GM19467 (cell line): ENCODE results near the gene LSP1.

ENCODE experiments used
- ATAC-seq: cut with Tn5 transposase; IDR thresholded peaks from one replicate; pipeline ENCODE4 v1.9.1; 2021; ENCODE audit warnings: mild to moderate bottlenecking, moderate library complexity; ENCODE audit not compliant: unreplicated experiment

LSP1 gene

GRCh38 chr11:1888347-1888753, 35.5 kb downstream of the LSP1 start:
- ATAC-seq, result no peak

DNA sequence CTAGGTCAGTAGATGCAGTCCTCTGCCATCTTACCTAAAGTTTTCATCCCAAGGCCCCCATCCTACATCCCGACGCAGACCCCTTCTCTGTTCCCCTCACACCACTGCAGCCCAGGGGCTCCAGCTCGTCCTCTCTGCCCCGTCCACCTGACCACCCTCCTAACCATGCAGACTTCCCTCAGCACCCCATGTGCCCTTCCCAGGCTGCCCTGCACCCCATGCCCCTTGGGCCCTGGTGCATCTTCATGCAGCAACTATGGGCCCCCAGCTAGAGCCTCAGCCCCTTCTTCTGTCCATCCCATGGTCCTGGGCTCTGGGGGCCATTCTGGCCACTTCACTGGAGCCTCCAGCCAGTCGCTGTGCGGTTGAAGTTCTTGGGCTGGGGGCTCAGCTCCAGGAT, 35.9 kb downstream of the LSP1 start:
- ATAC-seq, result no peak

DNA sequence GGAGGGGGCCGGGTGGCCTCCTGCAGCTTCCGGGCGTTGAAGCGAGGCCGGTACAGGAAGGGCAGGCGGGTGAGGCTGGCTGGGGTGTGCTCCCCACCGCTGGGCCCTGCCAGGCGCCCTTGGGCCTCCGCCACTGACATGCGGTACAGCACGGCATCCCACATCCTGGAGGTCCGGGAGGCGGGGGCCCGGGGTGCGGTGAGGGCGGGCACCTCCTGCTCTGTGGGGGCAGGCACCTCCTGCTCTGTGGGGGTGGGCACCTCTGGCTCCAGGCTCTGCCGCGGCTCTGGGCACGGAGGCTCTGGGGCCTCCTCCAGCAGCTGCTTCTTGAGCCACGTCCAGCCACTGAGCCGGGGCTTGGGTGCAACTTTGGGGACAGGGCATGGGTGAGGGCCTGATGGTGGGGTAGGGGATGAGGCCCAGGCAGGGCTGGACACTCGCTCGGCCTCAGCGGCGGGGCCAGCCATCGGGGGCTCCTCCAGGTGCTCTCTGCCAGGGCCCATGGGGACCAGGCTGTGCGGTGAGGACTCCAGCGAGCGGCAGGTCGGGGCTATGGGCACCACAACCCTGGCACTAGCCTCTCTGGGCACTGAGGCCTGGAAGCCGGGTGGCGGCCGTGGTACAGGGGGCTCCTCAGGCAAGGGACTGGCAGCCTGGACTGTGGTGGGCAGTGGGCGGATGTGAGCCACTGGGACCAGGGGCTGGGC, 36.5 kb downstream of the LSP1 start:
- ATAC-seq, result no peak

DNA sequence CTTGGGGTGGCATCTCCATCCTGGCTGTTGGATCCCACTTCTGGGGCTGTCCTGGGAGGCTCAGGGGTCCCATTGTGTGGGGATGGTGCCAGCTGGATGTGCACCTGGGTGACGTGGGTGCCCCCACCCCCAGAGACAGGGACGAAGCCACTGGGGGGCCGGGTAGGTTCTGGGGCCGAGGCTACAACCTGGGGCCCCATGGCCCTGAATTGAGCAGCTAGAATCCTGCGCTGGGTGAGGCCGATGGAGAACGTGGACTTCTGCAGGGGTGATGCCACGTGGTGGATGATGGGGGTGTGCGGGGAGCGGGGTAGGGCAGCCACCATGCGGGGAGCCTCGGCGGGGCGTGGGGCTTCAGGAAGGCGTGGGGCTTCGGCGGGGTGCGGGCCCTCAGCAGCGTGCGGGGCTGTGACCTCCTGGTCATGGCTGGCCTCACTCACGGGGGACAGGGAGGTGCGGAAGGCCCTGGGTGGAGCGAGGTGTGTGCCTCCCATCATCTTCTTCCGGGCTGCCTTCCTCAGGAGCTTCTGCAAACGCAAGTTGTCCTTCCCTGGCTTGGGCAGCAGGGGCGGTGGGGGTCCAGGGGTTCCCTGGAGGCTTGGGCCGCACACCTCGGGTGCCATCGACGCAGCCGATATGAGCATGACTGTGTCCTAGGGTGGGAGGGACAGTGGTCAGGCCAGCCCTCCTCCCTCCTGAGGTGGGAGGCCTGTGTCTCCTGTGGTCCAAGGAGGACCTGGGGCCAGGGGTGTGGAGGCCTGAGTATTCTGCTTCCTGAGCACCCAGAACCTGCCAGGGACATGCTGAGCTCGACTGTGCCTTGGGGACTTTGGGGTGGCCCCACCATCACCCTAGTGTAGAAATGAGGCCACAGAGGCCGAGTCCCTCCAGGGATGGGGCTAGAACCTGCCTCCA, 37.3 kb downstream of the LSP1 start:
- ATAC-seq, result no peak

- ATAC-seq, result no peak
Measured at GRCh38 chr11:1890856-1891830, 38.3 kb downstream of the LSP1 start.

DNA sequence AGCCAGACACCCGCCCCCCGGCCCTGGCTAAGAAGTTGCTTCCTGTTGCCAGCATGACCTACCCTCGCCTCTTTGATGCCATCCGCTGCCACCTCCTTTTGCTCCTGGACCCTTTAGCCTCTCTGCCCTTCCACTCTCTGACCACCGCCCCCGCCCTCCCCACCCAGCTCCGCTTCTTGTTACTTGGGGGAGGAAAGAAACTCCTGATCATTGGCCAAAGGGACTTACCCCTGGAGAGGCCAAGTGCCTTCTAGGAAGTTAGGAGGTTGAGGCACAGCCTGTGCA, 38.9 kb downstream of the LSP1 start, which contains the start of gene PRR33:
PRR33 (minus strand) TSS at position 65 of the 285 bp plus-strand sequence. CDS start 1,311 bp downstream, outside the sequence.
- ATAC-seq, result no peak

GRCh38 chr11:1892116-1892515, 39.2 kb downstream of the LSP1 start:
- ATAC-seq, result no peak

DNA sequence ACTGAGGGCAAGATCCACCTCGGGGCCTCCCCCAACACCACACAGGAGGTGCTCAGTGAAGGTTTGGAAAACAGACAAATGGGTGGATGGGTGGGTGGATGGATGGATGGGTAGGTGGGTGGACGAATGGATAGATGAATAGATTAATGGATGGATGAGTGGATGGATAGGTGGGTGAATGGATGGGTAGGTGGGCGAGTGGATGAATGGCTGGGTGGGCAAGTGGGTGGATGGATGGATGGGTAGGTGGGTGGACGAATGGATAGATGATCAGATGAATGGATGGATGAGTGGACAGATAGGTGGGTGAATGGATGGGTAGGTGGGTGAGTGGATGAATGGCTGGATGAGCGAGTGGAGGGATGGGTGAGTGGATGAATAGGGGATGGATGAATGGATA, 39.7 kb downstream of the LSP1 start:
- ATAC-seq, result no peak

DNA sequence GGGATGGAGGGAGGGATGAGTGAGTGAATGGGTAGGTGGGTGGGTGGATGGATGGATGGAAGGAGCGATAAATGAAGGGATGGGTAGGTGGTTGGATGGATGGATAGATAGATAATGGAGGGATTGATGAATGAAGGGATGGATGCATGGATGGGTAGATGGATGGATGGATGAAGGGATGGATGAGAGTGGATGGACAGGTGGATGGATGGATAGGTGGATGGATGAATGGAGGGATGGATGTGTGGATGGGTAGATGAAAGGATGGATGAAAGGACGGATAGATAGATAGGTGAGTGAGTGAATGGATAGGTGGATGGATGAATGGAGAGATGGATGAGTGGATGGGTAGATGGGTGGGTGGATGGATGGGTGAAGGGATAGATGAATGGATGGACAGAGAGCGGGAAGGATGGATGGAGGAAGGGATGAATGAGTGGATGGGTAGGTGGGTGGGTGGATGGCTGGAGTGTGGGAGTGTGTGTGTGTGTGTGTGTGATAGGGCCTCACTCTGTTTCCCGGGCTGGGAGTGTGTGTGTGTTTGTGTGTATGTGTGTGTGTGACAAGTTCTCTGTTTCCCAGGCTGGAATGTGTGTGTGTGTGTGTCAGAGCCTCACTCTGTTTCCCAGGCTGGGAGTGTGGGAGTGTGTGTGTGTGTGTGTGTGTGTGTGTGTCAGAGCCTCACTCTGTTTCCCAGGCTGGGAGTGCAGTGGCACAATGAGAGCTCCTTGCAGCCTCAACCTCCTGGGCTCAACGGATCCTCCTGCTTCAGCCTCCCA, 40.9 kb downstream of the LSP1 start:
- no peak for ATAC-seq

GRCh38 chr11:1894759-1895158, 41.9 kb downstream of the LSP1 start:
- ATAC-seq, result no peak

DNA sequence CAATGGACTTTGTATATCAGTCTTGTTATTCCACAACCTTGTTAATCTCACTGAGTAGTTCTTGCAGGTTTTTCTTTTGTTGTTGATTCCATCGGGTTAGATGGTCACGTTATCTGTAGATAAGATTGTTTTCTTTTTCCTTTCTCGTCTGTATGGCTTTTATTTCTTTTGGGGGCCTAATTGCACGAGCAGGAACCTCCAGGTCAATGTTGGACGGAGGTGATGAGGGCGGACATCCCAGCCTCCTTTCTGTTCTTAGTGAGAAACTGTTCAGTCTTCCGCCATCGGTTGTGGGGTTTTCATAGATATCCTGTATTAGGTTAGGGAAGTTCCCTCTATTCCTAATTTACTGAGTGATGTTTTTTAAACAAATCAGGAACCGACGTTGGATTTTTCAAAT, 43.6 kb downstream of the LSP1 start:
- ATAC-seq, result no peak

- ATAC-seq, result no peak
Measured at GRCh38 chr11:1896923-1897322, 44.0 kb downstream of the LSP1 start.

- no peak for ATAC-seq
Measured at GRCh38 chr11:1899090-1899489, 46.2 kb downstream of the LSP1 start.

DNA sequence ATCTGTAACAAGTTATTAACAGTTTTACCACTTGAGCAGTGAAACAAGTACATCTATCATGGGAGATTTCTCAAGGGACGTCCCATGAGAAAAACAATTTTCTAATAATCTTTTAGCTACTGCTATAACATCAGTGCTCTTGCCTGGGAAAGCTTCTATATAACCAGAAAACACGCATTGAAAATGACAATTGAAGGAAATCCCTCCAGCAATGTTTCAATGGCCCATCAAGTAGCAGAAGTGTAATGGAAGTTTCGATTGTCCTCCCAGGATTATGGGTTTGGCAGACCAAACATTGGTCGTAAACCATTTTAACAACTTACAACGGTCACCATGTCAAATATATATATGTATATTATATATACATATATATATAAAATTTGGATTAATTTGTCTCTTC, 46.8 kb downstream of the LSP1 start:
- no peak for ATAC-seq

DNA sequence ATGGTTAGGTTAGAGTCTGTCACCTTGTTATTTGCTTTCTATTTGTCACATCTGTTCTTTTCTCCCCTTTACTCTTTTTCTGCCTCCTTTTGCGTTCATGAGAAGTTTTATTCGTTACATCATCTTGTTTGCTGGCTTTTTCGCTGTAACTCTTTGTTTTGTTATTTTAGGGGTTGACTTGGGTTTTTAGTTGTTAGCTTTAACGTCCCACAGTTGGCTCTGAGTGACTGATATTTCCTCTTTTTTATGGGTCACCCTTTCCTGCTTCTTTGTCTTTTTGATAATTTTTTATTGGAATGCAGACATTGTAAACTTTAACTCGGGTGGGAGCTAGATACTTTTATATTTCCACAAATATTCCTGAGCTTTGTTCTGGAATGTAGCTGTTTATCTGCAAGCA, 53.3 kb downstream of the LSP1 start:
- ATAC-seq, result no peak

- no peak for ATAC-seq
Measured at GRCh38 chr11:1906611-1907423, 53.9 kb downstream of the LSP1 start.

DNA sequence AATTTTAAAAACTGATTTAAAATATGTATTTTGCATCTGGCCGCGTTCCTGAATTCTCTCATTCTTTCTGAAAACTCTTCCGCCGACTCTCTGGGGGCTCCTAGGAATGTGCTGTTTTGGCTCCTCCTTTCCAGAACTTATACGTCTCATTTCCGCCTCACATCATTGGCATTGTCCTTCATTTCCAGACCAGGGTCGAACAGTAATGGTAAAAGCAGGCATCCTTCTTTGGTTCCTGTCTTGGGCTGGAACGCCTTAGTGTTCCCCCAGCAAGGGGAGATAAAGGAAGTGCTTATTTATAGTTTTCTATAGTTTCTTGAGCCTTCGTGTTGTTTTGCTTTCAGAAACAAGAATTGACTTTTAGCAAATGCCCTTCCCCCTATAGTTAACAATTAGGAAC, 55.7 kb downstream of the LSP1 start:
- ATAC-seq, result no peak

DNA sequence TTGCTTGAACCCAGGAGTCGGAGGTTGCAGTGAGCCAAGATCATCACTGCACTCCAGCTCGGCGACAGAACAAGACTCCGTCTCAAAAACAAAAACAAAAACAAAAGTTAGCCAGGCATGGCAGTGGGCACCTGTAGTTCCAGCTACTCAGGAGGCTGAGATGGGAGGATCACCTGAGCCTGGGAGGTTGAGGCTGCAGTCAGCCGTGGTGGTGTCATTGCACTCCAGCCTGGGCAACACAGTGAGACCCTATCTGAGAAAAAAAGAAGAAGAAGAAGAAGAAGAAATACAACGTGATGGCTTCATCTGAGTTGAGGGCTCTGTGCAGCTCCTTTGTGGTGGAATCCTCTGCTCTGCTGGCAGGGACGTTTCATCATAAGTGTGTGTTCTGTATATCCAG, 56.6 kb downstream of the LSP1 start:
- ATAC-seq, result no peak

DNA sequence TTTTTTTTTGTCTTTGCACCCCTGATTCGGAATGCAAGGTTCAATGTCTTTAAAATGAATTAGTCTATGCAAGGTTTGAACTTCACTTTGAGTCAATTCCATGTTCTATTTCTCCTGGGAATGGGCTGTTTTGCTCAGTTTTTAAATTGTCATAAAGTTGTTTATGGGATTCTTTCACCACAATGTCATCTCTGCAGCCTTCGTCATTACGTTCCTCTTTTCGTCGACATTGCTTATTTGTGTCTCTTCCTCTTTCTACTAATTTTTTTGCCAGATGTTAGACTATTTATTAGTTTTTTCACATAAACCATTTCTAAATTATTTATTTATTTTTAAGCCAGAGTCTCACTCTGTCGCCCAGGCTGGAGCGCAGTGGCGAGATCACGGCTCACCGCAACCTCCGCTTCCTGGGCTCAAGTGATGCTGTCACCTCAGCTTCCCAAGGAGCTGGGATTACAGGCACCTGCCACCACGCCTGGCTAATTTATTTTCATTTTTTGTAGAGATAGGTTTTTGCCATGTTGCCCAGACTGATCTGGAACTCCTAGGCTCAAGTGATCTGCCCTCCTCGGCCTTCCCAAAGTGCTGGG, 59.5 kb downstream of the LSP1 start:
- ATAC-seq, result no peak
